HG02571 (cell line): Measurements from ENCODE around the gene SCMH1.
A peak's percentile ranks its signal among the peaks of the same experiment; 100 is the strongest.

Experiments used
- ATAC-seq: cut with Tn5 transposase; IDR thresholded peaks from one replicate; pipeline ENCODE4 v1.9.1; 2021; ENCODE audit warnings: mild to moderate bottlenecking, moderate library complexity; ENCODE audit not compliant: unreplicated experiment

SCMH1 gene

DNA sequence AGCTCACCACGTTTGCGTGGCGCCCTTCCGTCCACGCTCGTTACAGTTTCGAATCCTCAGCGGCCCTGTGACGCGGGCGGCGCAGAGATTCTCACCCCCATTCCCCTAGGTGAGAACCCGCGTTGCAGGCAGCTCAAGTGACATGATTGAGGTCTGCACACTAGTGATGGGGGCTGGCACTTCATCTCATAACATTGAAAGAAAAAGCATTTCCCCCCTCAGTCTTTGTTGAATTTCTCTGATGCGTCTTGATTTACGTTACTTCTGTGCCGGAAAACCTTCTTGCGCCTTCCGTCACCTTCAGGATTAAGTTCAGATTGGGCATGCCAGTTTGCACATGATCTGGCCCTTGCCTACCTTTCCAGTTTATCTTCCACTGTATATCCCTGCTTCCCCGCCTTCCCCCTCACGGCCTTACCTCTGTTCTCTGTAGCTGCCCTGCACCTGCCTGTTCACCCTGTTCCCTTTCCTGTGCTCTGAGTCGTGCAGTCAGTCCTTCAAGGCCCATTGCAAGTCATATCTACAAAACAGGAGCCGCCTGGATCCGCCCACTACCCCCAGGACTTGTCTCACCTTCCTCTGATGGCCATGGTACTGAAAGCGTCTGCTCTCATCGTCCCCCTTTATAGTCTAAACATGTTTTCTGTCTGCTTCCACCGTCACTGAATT lies 261.5 kb downstream of the SCMH1 start:
- ATAC-seq: no peak

DNA sequence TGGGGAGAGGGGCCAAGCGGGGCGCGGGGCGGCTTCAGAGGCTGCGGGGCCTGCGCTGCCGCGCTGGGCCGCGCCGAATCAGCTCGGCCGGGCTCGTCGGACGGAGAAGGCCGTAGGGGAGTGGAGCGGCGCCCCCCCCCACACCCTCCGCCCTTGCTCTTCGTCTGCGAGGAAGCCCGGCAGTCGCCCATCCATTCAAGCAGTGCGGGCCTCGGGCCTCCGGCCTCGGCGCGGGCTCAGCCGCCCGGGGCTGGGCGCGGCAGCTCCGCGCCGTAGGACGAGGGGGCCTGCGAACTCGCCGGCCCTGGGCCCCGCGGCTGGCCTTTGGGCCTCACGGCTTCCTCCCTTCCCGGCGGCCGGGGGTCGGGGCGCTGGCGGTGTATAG lies 262.0 kb downstream of the SCMH1 start:
- peak; percentile 23 for ATAC-seq

DNA sequence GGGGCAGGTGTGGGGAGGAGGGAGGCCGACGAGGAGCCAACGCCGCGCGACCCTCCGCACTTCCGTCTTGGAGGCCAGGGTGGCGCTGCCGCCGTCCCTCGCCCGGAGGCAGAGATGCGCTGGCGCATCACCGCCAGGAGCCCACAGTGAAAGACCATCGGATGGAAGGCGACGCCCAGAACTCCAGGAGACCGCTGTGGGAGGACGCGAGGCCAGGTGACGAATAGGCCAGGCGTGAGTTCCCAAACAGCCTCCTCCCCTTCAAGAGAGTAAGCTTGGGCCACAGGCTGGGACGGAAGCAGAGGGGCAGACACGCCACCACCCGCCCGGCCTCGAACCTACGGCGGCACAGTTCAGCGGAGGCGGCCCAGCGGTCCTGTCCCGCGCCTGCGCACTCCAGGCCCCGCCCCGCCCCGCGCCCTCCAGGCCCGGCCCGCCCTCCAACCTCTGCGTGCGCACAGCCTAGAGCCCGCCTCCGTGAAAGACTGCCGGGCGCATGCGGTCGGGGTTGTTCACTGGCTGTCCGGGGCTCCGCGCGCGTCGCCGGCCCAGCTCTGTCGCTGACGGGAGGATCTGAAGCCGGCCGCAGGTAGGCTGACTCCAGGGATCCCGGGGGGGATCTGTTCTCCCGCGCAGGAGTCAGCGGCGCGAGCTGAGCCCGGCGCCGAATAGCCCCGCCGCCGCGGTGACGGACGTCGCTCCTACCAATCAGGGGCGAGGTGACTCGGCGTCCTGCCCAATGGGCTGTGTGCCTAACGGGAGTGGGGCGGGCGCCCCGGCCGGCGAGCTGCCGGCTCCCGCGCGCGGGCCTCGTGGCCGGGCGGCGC lies 262.7 kb downstream of the SCMH1 start, which contains the start of gene CTPS1:
CTPS1 (plus strand) TSS at position 456 of the 827 bp plus-strand sequence. CDS start 3,595 bp downstream, outside the sequence.
- peak; percentile 90 for ATAC-seq

DNA sequence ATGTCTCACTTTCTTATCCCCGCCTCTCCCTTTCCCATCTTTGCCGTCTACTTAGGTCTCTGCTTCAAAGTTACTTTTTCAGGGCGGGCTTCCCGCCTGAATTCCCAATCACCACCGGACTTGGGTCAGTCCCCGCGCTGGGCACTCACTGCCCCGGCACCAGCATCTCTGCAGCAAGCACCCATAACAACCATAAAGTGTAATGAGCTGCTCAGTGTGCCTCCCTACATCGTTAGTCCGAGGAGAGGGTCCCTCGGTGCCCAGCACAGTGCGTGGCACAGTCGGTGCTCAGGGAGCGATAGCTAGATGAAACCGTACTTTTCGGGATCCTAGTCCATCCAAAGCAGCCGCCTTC lies 263.2 kb downstream of the SCMH1 start:
- no peak for ATAC-seq

DNA sequence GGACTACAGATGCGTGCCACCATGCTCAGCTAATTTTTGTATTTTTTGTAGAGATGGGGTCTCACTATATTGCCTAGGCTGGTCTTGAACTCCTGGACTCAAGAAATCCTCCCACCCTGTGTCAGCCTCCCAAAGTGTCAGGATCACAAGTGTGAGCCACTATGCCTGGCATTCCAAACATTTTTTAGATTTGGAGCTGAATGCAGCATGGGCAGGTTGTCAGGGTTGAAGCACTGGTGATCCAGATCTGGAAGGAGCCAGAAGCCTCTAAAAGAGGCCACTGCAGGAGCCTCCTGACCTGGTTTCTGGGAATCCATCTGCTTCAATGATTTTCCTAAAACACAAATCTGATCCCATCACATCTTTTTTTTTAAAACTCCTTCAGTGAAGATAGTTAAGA lies 264.4 kb downstream of the SCMH1 start:
- no peak for ATAC-seq
